ENCODE data around the gene ABLIM2.
A peak's percentile ranks its signal among the peaks of the same experiment; 100 is the strongest.
"Not testable (repeated sequence)": the region's sequence is repeated elsewhere in the genome, so short reads cannot be mapped to it uniquely, and the experiment has no call there.

ABLIM2 gene

DNA sequence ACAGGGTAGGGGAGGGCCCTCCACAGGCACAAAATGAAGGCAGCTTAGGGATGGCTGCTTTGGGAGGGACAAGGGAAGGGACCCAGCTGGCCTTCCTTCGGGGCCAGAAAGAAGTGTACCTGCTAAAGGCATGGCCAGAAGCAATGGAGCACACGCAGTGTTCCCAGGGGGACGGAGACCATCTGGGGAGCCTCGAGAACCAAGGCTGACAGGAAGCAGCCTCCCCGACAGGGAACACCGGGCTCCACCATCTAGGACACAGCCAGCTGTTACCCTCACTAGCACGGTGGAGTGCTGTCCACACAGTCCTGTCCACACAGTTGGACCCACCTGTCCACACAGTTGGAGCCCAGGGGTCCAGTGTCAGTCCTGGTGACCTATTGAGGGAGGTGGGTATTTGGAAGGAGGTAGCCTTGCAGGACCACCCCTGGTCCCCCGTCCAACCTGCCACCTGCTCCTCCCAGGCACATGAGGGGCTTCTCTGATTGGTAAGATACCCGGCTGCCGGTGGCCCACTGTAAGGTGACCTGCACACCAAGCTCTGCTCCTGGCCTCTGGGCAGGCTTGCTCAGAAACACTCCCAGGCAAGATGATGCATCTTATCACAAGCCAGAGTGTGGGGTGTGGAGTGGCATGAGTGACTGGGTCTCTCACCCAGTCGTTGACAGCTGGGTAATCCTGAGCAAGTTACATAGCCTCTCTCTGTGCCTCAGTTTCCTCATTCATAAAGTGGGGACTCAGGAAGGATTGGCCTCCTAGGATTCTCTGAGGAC lies 198.4 kb downstream of the ABLIM2 start:
- no peak for DNase-seq (ENCODE audit: low read depth)

DNA sequence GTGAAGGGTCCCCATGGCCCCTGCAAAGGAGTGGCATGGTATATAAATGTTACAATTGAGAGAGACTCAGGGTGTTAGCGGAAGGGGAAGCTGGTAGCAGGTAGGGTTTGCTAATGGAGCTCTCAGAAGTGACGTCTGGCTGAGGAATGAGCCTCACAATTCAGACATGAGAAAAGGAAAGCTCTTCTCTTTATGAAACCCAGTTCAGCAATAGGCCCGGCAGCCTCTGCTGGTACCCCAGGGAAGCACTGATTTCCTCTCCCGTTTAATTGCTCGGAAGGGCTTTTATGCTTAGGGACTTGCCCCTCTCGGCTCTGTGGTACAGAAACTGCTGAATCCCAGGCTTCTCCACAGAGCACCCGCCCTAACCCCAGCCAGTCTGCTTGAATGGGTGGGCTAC lies 199.5 kb downstream of the ABLIM2 start:
- no peak for DNase-seq (ENCODE audit: low read depth)

DNA sequence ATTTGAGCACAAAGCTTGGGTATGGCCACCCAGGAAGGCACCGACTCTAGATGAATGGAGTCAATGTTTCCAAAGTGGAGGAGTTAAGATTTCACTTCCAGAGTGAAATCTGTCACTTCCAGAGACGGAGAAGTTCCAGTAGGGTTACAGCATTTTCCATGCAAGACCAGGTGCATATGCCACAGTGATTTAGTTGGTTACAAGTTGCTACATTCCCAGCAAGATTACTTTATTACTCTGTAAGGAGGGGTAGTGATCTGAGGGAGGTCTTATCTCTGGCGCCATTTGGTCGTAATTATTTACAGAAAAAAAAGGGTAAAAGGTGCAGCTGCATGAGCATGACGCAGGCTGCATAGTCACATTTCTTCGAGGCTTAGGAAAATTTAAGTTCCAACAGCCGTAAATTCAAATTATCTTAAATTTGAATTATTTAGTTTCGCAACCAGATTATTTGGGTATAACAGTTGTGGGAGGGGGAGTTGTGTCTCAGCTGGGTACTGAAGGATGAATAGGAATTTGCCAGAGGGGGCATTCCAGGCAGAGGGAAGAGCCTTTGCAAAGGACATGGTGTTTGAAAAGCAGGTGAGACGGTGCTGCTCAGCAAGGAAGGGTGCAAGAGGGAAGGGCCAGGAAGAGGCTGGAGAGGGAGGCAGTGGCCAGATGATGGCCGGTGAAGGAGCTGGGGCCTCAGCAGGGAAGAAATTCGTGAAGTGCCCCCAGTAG lies 201.5 kb downstream of the ABLIM2 start:
- no peak for DNase-seq (ENCODE audit: low read depth)

DNA sequence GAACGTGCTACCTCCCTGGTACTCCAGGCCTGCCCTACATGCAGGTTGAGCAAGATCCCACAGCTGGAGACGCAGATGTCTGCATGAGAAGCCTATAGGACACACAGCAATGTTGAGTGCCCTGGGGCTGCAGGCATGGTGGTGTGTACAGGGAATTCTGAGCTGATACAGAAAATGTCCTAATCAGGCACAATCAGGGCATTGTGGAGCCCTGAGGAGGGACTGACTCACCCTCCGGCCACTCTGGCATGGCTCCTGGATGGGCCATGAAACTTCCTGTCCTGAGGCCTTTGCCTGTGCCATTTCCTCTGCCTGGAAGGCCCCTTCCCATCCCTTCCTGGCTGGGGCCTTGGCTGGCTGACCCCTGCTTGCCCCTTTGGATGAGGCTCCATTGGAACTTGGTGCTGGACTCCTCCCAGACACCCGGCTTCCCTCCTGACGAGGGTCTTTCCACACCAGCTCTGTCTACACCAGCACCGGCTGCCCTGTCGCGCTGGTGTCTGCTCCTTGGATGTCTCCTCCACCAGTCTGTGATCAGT lies 202.3 kb downstream of the ABLIM2 start:
- no peak for DNase-seq (ENCODE audit: low read depth)

DNA sequence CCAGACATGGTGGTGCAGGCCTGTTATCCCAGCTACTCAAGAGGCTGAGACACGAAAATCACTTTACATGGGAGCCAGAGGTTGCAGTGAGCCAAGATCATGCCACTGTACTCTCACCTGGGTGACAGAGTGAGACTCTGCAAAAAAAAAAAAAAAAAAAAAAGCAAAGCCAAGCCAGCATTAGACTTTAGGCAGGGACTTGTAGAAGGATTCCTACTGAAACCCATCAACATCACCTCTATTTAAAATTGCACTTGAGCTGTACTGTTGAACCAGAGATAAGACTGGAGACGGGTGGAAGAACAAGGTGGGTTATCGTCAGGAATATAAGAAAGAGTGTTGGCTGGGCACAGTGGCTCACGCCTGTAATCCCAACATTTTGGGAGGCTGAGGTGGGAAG lies 203.2 kb downstream of the ABLIM2 start:
- no peak for DNase-seq (ENCODE audit: low read depth)

DNA sequence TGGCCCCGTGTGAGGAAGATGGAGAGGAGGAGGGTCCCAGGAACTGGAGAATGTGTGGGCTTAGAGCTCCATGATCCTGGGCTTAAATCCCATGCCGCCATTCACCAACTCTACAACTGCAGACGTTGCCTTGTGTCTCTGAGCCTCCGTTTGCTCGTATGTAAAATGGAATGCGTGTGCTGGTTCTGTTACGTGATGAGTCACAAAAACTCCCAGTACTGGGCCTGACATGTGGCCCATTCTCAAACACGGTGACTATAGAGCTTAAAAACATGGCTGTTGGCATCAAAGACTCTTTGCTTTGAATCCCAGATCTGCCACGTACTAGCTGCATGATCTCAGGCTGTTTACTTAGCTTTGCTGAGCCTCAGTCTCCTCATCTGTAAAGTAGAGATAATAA lies 206.0 kb downstream of the ABLIM2 start:
- no peak for DNase-seq (ENCODE audit: low read depth)

DNA sequence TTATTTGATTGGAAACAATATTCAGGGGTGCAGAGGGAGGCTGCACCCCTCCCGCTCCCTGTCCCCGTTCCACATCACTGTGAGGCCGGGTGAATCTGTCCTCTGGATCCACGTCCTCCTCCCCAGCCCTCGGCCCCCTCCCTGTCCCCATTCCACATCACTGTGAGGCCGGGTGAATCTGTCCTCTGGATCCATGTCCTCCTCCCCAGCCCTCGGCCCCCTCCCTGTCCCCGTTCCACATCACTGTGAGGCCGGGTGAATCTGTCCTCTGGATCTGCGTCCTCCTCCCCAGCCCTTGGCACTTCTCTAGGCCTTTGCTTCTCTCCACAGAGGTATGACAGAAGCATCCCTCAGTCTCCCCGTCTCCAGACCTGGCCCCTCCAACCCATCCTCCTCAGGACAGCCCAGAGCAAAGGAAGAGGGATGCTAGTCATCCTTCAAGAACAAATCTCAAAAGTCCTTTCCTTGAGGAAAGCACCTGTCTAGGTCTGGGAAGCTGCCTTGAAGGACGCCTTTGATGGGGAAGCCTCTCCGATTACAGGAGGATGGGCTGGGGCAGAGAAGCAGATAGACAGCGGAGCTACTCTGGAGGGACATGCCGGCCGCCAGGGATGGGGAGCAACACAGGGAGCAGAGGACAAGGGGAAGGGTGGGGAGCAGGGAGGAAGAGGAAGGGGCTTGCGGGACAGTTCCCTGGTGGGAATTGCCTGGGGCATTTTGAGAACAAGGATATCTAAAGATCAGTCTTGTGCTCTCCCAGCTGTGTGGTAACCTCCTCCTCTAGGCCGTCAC lies 208.1 kb downstream of the ABLIM2 start:
- no peak for DNase-seq (ENCODE audit: low read depth)

DNA sequence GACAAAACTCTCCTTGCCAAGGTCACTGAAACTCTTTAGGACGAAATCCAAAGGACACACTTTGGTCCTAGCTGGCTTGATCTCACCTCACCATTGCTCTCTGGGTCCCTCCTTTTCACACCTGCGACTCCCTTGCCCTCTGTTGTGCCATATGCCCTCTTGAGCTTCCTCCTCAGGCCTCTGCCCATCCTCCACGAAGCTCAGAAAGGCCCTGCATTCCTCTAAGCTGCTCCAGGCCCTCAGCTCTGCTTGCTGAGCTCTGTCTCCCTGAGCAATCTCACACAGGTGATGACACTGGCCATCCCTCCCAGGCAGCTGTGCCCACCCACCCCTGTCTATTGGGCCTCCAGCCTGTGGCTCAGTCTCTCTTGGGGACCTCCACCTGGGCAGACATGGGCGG lies 208.9 kb downstream of the ABLIM2 start:
- no peak for DNase-seq (ENCODE audit: low read depth)

DNA sequence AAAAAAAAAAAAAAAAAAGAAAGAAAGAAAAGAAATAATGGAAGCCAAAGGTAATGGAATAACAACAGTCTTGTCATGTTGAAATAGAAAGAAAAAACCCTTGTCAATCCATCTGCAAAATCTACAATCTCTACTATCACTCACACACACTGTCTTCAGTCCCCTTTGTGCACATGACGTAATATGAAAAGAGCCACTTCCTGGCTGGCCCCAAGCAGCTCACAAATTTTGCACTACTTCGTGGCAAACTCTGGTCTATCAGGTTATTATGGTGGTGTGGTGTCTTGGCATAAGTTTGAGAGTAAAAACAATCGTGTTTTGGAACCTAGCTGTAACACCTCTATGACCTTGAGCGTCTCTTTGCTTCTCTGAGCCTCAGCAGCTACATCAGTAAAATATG lies 210.7 kb downstream of the ABLIM2 start:
- DNase-seq (ENCODE audit: low read depth): no peak

DNA sequence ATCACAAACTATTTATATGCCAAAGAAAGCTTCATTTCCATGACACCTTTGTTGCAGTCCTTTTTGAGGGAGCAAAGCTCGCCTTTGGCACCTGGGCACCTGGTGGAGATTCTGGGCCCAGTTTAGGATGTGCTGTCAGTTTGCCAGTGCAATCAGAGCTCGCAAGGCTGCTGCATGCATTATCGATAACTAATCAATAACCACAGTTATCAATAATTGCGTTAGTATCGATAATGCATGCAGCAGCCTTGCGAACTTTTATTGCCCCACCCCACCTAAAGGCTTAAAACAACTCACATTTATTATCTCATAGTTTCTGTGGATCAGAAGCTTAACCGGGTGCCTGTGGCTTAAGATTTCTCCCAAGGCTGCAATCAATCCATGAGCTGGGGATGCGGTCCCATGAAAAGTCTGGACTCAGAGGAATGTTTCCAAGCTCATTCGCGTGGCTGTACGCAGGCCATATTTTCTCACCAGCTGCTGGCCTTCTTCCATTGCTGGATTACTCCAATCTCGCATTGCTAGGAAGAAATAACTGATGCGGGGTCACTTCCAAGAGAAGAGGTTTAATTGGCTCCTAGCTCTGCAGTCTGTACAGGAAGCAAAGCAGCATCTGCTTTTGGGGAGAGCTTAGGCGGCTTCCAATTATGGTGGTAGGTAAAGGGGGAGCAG lies 212.8 kb downstream of the ABLIM2 start:
- DNase-seq (ENCODE audit: low read depth): no peak

DNA sequence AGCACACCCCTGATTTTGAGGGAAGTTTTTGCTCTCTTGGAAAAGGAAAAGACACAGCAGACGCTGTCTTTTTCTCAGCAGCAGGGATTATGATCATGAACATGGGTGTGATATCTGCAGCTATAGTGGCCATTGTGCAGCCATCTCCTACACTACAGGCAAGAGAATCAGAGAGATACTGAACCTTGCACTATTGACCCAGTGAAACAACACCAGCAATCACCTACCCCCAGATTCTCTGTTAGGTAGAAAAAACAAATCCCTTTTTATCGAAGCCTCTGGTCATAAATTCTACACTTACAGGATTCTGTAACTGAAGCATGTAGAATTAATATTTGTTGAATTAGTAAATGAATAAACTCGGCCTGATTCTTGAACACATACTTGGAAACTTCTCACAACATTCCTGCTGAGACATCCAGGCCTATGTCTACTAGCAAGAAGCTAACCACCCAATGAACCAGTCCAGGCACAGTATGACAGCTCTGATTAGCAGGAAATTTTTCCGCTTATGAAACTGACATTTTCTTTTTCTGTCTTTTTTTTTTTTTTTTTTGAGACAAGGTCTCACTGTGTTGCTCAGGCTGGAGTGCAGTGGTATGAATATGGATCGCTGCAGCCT lies 213.9 kb downstream of the ABLIM2 start:
- no peak for DNase-seq (ENCODE audit: low read depth)

DNA sequence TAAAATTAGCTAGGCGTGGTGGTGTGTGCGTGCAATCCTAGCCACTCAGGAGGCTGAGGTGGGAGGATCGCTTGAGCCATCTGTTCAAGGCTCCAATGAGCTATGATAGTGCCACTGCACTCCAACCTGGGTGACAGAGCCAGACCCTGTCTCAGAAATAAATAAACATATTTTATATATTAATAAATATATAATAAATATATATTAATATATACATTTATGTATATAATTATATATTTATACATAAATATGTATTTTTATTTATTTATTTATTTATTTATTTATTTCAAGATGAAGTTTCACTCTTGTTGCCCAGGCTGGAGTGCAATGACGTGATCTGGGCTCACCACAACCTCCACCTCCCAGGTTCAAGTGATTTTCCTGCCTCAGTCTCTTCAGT lies 214.9 kb downstream of the ABLIM2 start:
- not testable (repeated sequence) for DNase-seq (ENCODE audit: low read depth)

DNA sequence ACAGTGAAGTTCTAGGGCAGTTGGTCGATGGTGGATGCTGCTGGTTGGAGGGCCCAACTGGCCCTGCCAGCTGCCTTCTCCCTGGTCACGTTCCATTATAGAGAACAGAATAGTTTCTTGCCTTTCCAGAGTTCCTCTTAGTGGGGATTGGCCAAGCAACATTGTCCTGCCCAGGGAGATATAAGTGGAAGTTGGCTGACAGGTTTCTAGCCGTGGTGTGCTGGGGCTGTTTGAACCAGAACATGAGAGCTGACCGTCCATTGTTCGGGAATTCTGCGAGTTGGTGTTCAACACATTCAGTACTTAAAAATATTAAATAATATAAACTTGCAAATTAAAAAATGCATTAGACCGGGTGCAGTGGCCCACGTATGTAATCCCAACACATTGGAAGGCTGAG lies 215.4 kb downstream of the ABLIM2 start:
- no peak for DNase-seq (ENCODE audit: low read depth)

DNA sequence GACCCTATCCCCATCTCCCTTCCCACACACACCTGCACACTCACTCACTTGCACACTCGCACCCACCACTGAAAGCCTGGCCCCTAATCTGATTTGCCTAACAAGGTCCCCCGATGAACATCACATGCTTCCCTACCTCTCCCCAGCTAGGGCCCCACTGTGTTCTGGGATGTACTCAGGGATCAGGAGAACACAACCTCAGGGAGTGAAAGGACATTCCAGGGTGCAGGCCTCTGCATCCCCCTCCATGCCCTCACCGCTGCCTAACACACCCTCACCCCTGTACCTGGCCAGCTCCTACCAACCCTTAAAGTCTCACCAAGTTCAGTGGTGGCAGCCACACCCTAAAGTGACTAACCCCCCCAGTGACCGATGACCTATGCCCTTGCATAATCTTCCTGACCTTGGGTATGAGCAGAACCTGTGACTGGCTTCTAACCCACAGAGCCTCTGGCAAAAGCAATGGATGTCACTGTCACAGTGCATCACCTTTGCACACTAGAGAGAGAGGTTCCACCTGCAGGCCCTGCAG lies 216.6 kb downstream of the ABLIM2 start:
- no peak for DNase-seq (ENCODE audit: low read depth)

DNA sequence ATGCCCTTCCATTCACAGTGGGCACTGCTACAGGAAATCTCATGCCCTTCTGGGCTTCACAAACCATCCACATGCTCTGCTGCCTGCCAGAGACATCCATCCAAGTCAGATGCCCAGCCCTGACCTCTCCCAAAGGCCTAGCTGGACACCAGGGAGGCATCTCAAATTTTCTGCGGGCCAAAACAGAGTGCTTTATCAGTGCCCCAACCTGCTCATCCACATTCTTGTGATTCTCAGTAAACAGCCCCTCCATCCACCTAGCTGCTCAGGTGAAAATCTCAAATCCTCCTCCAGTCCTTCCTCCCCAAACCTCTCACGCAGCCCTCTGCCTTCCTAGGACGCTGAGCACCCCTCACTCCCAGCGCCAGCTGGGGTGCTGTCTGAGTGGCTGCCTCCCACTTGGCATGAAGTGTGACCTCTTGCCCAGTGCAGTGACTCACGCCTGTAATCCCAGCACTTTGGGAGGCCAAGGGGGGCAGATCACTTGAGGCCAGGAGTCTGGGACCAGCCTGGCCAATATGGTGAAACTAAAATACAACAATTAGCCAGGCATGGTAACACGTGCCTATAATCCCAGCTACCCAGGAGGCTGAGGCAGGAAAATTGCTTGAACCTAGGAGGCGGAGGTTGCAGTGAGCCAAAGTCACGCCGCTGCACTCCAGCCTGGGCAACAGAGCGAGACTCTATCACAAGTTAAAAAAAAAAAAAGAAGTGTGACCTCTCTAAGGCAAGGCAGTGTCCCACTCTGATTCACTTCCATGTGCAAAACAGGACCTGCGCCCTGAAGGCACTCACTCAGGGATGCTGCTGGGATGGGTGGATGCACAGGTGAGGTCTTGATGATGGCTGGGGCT lies 217.3 kb downstream of the ABLIM2 start:
- DNase-seq (ENCODE audit: low read depth): no peak

DNA sequence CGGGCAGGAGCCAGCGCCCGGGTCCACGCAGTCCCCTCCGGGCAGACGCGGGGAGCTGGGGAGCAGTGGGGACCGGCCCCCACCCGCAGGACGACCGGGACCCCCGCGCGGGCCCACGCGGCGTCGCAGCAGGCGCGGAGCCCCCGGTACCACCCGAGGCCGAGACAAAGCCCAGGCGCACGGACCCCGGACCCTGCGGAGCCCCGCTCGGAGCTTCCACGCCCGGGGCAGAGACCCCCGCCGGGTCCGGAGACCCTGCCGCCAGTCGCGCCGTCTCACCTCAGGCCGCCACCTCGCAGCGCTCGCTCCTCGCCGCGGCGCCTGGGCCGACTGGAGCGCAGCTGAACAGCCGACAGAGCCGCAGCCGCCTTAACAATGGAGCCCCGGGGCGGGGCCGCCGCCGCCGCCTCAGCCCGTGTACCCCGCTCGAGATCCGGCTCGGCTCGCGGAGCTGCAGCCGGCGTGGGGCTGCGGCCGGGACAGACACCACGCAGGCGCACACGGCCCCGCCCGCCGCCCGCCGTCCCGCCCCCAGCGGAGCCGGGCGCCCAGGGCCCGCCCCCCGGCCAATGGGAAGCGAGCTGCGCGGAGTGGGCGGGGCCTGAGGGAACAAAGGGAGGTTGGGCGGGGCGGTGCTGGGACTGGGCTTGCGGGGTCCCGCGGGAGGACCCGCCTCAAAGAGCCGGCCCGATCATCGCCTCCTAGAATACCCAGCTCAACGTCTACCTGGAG lies 219.1 kb downstream of the ABLIM2 start, which contains the start of gene AFAP1:
Gene AFAP1, minus strand, starts transcription at position 485 of the 732 bp plus-strand sequence. CDS start 67,783 bp downstream, outside the sequence.
- DNase-seq (ENCODE audit: low read depth): peak; percentile 90

DNA sequence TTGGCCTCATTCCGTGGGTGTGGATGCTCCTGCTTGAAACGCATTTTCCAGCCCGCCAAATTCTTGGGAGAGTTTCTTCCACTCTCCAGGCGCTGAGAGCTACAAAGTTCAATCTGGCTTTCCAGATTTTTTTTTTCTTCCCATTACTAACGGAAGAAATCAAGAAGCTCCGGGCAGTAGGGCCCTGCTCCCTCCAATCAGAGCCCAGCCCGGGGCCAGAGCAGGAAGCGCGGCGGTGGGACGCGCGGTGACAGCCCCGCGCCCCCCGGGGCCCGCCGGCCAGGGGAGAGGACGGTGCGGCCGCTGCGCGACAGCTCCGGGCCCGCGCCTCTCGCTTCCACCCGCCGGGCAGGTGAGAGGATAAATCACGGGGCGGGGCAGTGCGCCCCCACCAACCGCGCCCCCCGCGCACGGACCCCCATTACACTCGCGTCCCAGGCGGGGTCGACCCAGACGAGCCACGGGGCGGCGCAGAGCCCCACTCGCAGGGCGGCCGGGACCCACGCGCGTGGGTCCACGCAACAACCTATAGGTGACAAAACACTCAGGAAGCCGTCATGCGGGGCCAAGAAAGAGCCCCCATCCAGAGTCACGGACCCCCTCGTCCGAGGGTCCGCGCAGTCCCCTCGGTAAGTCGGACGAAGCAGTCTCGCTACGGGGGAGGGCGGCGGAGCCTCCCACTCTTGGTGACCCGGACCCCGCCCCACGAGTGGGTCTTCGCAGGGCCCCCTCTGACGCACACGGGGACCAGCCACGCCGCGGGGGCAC lies 219.8 kb downstream of the ABLIM2 start:
- DNase-seq (ENCODE audit: low read depth): peak; percentile 12

DNA sequence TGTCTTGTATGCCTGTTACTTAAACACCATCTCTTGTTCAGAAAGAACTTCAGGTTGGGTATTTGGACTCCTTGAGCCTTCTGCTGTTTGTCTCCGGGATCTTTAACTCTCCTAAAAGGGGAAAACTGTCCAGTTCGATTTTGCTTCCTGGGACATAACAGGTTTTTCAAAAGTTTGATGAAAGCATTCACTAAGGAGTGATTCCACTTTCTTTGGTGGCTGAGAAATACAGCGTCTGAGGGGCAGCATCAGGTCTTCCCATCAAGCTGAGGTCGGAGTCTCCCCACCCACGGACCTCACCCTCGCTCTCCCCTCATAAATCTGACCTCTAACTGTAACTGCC lies 220.4 kb downstream of the ABLIM2 start:
- no peak for DNase-seq (ENCODE audit: low read depth)

DNA sequence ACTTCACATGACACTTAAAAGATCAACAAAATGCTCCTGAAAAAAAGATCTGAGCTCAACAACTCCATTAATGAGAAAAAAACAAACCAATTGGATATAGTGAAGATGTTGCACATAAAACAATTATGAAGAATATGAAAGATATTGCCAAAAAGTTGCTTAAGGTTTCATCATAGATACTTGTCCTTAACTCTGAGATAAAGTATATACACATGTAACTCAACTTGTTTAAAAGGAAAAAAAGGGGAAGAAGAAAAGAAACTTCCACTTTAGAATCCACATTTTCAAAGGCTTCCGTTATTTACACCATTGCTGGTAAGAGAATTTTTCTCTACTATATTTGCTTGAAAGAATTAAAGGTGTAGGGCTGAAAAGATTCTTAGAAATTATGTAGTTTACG lies 221.6 kb downstream of the ABLIM2 start:
- no peak for DNase-seq (ENCODE audit: low read depth)
